ENCODE data around the gene PHACTR3.

DNA sequence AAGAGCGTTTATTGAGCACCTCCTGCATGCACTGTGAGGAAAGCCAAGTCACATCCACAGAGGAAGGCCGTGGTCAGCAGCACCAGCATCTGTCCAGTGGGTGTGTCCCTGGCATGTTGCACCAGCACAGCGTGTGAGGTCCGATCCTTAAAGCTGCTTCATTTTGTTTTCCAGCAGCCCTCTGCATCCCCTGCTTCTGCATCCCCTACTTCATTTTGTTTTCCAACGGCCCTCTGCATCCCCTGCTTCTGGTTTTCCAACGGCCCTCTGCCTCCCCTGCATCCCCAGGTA is 181.3 kb downstream of the PHACTR3 start:
- TF ChIP-seq CTCF (IDR thresholded peaks at IDR 0.05; ENCODE audit: low read length) (no peak), EZH2 (IDR thresholded peaks at IDR 0.05; ENCODE audit: borderline replicate concordance, low read length) (no peak)

Data from OCI-LY1 (cell line).